H1 (cell line): Measurements from ENCODE around the gene CRYGS. TPM values are rescaled to one million over a fixed set of nuclear protein-coding genes. Genes with fewer than 3 reads are reported as not detected.

ENCODE experiments used
- CTCF ChIA-PET: fragments of 300-600 bp; sonication (Branson Sonifier 250); formaldehyde crosslinking; loops from one replicate; lab custom pipeline; 2021; ENCODE audit not compliant: partially characterized antibody; lab: Charles Lee
- POLR2A ChIA-PET: fragments of 300-600 bp; sonication (Branson Sonifier 250); formaldehyde crosslinking; loops from one replicate; lab custom pipeline; 2021; ENCODE audit warnings: inconsistent platforms; ENCODE audit not compliant: partially characterized antibody; lab: Charles Lee
- DNase-seq, 2 experiments: peaks; one replicate each; pipeline versions ENCODE4 v3.0.0 to v3.0.0-alpha.2; 2010 to 2022; ENCODE audit warnings: low spot score in 2 of 2, low read depth in 1 of 2, mixed read lengths in 1 of 2
- FAIRE-seq: peaks from 2 replicates; lab custom pipeline; 2011; peaks lifted over from hg19 to GRCh38; lab: Jason Lieb, UNC
- H2AFZ ChIP-seq: 2 replicates; pipeline ENCODE4 v1.8.1; 2012; ENCODE audit warnings: low read length, inconsistent platforms
- H2AK5ac ChIP-seq: 2 replicates; pipeline ENCODE4 v1.6.1; 2013; ENCODE audit warnings: low read depth, low read length
- H2BK120ac ChIP-seq: replicated peaks from 2 replicates; pipeline ENCODE3; 2013; ENCODE audit warnings: low read depth, low read length, inconsistent platforms
- H2BK12ac ChIP-seq: 2 replicates; pipeline ENCODE4 v1.6.1; 2013; ENCODE audit warnings: low read depth, low read length
- H2BK15ac ChIP-seq: 2 replicates; pipeline ENCODE4 v1.6.1; 2013; ENCODE audit warnings: low read length
- H2BK20ac ChIP-seq: 2 replicates; pipeline ENCODE4 v1.6.1; 2013; ENCODE audit warnings: low read length
- H2BK5ac ChIP-seq: 2 replicates; pipeline ENCODE4 v1.6.1; 2013; ENCODE audit warnings: low read depth, low read length
- H3K14ac ChIP-seq: 2 replicates; pipeline ENCODE4 v1.6.1; 2013; ENCODE audit warnings: inconsistent platforms; ENCODE audit not compliant: insufficient read length
- H3K18ac ChIP-seq: 2 replicates; pipeline ENCODE4 v1.6.1; 2013; ENCODE audit warnings: low read length; ENCODE audit errors: extremely low read depth
- H3K23ac ChIP-seq: 2 replicates; pipeline ENCODE4 v1.6.1; 2013; ENCODE audit warnings: inconsistent platforms; ENCODE audit not compliant: insufficient read length
- H3K23me2 ChIP-seq: 2 replicates; pipeline ENCODE4 v1.6.1; 2013; ENCODE audit warnings: low read depth, low read length
- H3K27ac ChIP-seq: 2 replicates; pipeline ENCODE4 v1.6.1; 2011; ENCODE audit warnings: low read depth, low read length, inconsistent platforms
- H3K27me3 ChIP-seq, 4 experiments: replicated peaks in 1 of 4; 1 replicate in 1 of 4; 2 replicates in 3 of 4; pipeline versions ENCODE4 v1.6.1 to v1.8.1; 2011 to 2013; ENCODE audit warnings: low read length in 3 of 4, mild to moderate bottlenecking in 3 of 4, inconsistent platforms in 2 of 4, mixed read lengths in 2 of 4, moderate library complexity in 1 of 4; ENCODE audit not compliant: control insufficient read depth in 3 of 4, insufficient read depth in 3 of 4; ENCODE audit errors: extremely low read depth in 1 of 4
- H3K36me3 ChIP-seq, 4 experiments: 2 replicates each; pipeline versions ENCODE4 v1.6.1 to v1.8.1; 2011 to 2013; ENCODE audit warnings: mild to moderate bottlenecking in 4 of 4, low read length in 3 of 4, moderate library complexity in 2 of 4, control low read depth in 1 of 4, inconsistent platforms in 1 of 4; ENCODE audit not compliant: insufficient read depth in 4 of 4, control insufficient read depth in 2 of 4
- H3K4ac ChIP-seq: replicated peaks from 2 replicates; pipeline ENCODE3; 2013; ENCODE audit warnings: low read length, low read depth, mixed read lengths, inconsistent platforms; ENCODE audit not compliant: insufficient read length
- H3K4me1 ChIP-seq, 4 experiments: replicated peaks in 1 of 4; 1 replicate in 1 of 4; 2 replicates in 3 of 4; pipeline versions ENCODE4 v1.6.1 to v1.8.1; 2011 to 2013; ENCODE audit warnings: low read length in 3 of 4, inconsistent platforms in 2 of 4, mixed read lengths in 1 of 4; ENCODE audit not compliant: insufficient read depth in 4 of 4, control insufficient read depth in 3 of 4
- H3K4me2 ChIP-seq, 2 experiments: 2 replicates each; pipeline versions ENCODE4 v1.6.1 to v1.8.1; 2011 to 2013; ENCODE audit warnings: low read depth in 2 of 2, low read length in 2 of 2, control low read depth in 1 of 2, inconsistent platforms in 1 of 2, mild to moderate bottlenecking in 1 of 2; ENCODE audit not compliant: insufficient read depth in 1 of 2
- H3K4me3 ChIP-seq, 4 experiments: fragments of 200-600, 300-600 bp in 1 of 4; sonication (generic), shearing (Covaris generic), sonication (Bioruptor Twin) in 1 of 4; 2 replicates each; pipeline versions ENCODE4 v1.5.1 to v1.8.1; 2011 to 2016; ENCODE audit warnings: low read length in 4 of 4, low read depth in 3 of 4, control low read depth in 2 of 4, inconsistent platforms in 2 of 4, mild to moderate bottlenecking in 2 of 4, mixed read lengths in 1 of 4, moderate library complexity in 1 of 4; ENCODE audit not compliant: insufficient read depth in 2 of 4; ENCODE audit errors: extremely low read depth in 1 of 4
- H3K56ac ChIP-seq: replicated peaks from 2 replicates; pipeline ENCODE3; 2013; ENCODE audit warnings: low read depth, mild to moderate bottlenecking, mixed read lengths, low read length, inconsistent platforms; ENCODE audit not compliant: insufficient read length
- H3K79me1 ChIP-seq: 2 replicates; pipeline ENCODE4 v1.6.1; 2013; ENCODE audit warnings: low read depth, low read length, control low read depth
- H3K79me2 ChIP-seq, 2 experiments: 2 replicates each; pipeline versions ENCODE4 v1.6.1 to v1.8.1; 2012 to 2013; ENCODE audit warnings: low read length in 2 of 2, mild to moderate bottlenecking in 2 of 2, inconsistent platforms in 1 of 2; ENCODE audit not compliant: insufficient read depth in 2 of 2, control insufficient read depth in 1 of 2
- H3K9ac ChIP-seq, 4 experiments: replicated peaks in 1 of 4; 1 replicate in 1 of 4; 2 replicates in 3 of 4; pipeline versions ENCODE4 v1.6.1 to v1.8.1; 2011 to 2013; ENCODE audit warnings: low read depth in 3 of 4, low read length in 3 of 4, control low read depth in 2 of 4, mild to moderate bottlenecking in 2 of 4, moderate library complexity in 2 of 4, inconsistent platforms in 1 of 4; ENCODE audit errors: extremely low read depth in 1 of 4
- H3K9me3 ChIP-seq, 2 experiments: 2 replicates each; pipeline versions ENCODE4 v1.6.1 to v1.8.1; 2012 to 2013; ENCODE audit warnings: mild to moderate bottlenecking in 2 of 2, moderate library complexity in 2 of 2, control low read depth in 1 of 2, inconsistent platforms in 1 of 2, low read depth in 1 of 2, low read length in 1 of 2, mixed read lengths in 1 of 2; ENCODE audit not compliant: insufficient read depth in 2 of 2
- H4K20me1 ChIP-seq, 2 experiments: replicated peaks in 1 of 2; 2 replicates each; pipeline versions ENCODE3 to v1.8.1; 2011 to 2013; ENCODE audit warnings: inconsistent platforms in 2 of 2, low read length in 2 of 2, mild to moderate bottlenecking in 1 of 2; ENCODE audit not compliant: insufficient read depth in 2 of 2, control insufficient read depth in 1 of 2
- H4K5ac ChIP-seq: 2 replicates; pipeline ENCODE4 v1.6.1; 2013; ENCODE audit warnings: low read length, low read depth, mixed read lengths, inconsistent platforms; ENCODE audit not compliant: insufficient read length
- H4K8ac ChIP-seq: 2 replicates; pipeline ENCODE4 v1.8.0; 2013; ENCODE audit warnings: mild to moderate bottlenecking, moderate library complexity, low read length, inconsistent platforms; ENCODE audit not compliant: insufficient read depth; ENCODE audit errors: extremely low read depth
- H4K91ac ChIP-seq: replicated peaks from 2 replicates; pipeline ENCODE3; 2013; ENCODE audit warnings: low read length, mixed read lengths, inconsistent platforms; ENCODE audit not compliant: insufficient read length
- ASH2L ChIP-seq: fragments of 200-600, 300-600 bp; sonication (generic); IDR thresholded peaks from one replicate; pipeline ENCODE4 v1.7.1; 2017; ENCODE audit warnings: low read length
- ATF3 ChIP-seq: IDR thresholded peaks from 2 replicates; pipeline ENCODE4 v1.6.1; 2011; ENCODE audit warnings: low read depth, mild to moderate bottlenecking, low read length; ENCODE audit not compliant: insufficient read depth
- CTBP2 ChIP-seq: IDR thresholded peaks from 2 replicates; pipeline ENCODE4 v1.7.0; 2011; ENCODE audit warnings: borderline replicate concordance, mild to moderate bottlenecking, moderate library complexity, mixed read lengths, low read length; ENCODE audit not compliant: insufficient read depth, insufficient read length
- E2F6 ChIP-seq: IDR thresholded peaks from 2 replicates; pipeline ENCODE4 v1.6.1; 2012; ENCODE audit warnings: inconsistent platforms
- POLR2AphosphoS5 ChIP-seq: IDR thresholded peaks from 2 replicates; pipeline ENCODE4 v1.6.1; 2011; ENCODE audit warnings: low read depth, low read length
- RNF2 ChIP-seq: fragments of 200-900, 300-1000 bp; sonication (generic); IDR thresholded peaks from 2 replicates; pipeline ENCODE4 v1.7.1; 2016; ENCODE audit warnings: borderline replicate concordance, low read depth, mild to moderate bottlenecking, antibody characterized with exemption, low read length; ENCODE audit not compliant: poor library complexity, severe bottlenecking; ENCODE audit errors: missing control alignments
- SIRT6 ChIP-seq: IDR thresholded peaks from one replicate; pipeline ENCODE4 v1.7.1; 2012; ENCODE audit warnings: low read length, inconsistent platforms
- SP2 ChIP-seq: IDR thresholded peaks from 2 replicates; pipeline ENCODE4 v1.6.1; 2012; ENCODE audit warnings: mild to moderate bottlenecking, low read length, inconsistent platforms
- TBP ChIP-seq: IDR thresholded peaks from 2 replicates; pipeline ENCODE4 v1.6.1; 2011; ENCODE audit warnings: low read depth, low read length, improper control_type of control experiment
- WGBS, 2 experiments: shearing (Covaris generic) in 1 of 2; methylation state at CpG; one replicate each; pipeline versions ENCODE4 v1.1.6 to v1.1.7; 2013 to 2015; ENCODE audit warnings: low lambda C conversion rate in 2 of 2, mixed read lengths in 2 of 2, inconsistent platforms in 1 of 2, low coverage in 1 of 2, missing lambda C conversion rate in 1 of 2; ENCODE audit not compliant: insufficient replicate concordance in 2 of 2, insufficient coverage in 1 of 2, insufficient read length in 1 of 2; ENCODE audit errors: extremely low coverage in 1 of 2, missing lambda C conversion rate in 1 of 2; 5-methylcytosine and 5-hydroxymethylcytosine counted together
- polyA plus RNA-seq, 7 experiments: library from polyadenylated mRNA; depleted of rRNA in 3 of 7; stranded (reverse) in 5 of 7; unstranded in 2 of 7; fragments of >200 nt in 5 of 7; fragments of 200-250 nt in 2 of 7; gene quantifications; 1 replicate in 5 of 7; 2 replicates in 1 of 7; 4 replicates in 1 of 7; pipeline versions ENCODE4 v1.2.1 to v1.2.3, GENCODE V29; 2011 to 2013; ENCODE audit warnings: missing spikeins in 2 of 7, mixed read lengths in 2 of 7
- total RNA-seq: library from RNA; stranded (reverse); fragmentation: NEBNext Ultra II Directional; extraction: Animal tissue kit (Norgen Biotek cat#: 25700); gene quantifications from 2 replicates; pipeline ENCODE4 v1.2.1, GENCODE V29; 2021

Gene CRYGS
- total and polyA plus RNA-seq, 2 of the 8 experiments (the other 6 are each of a cell fraction or from before 2014, with no cell fraction given): 1.5 to 1.8 TPM

- Histone ChIP-seq H3K9ac (no peak overlapping the region), H2AFZ (no peak overlapping the region), H3K36me3 (no peaks in the 10 kb centered on the region), H2AK5ac (no peak overlapping the region), H2BK5ac (no peak overlapping the region), H3K27me3 (no peaks in the 10 kb centered on the region; a peak in 1 of 7 replicates), H4K8ac (no peak overlapping the region), H3K4me1 (peaks cover 0 to 3% (median 2%) of the 10 kb centered on the region in 4 experiments; a peak in 2 of 7 replicates), H2BK120ac (no peak overlapping the region), H4K91ac (no peak overlapping the region), H3K27ac (no peak overlapping the region), H3K14ac (no peak overlapping the region), H3K23me2 (no peaks in the 10 kb centered on the region), H2BK15ac (no peak overlapping the region), H3K4me3 (no peak overlapping the region), H3K79me1 (no peaks in the 10 kb centered on the region), H2BK12ac (no peak overlapping the region), H3K4ac (no peak overlapping the region), H4K20me1 (no peaks in the 10 kb centered on the region), H2BK20ac (no peak overlapping the region), H3K79me2 (no peaks in the 10 kb centered on the region), H3K9me3 (no peaks in the 10 kb centered on the region), H3K4me2 (no peak overlapping the region), H3K56ac (no peak overlapping the region), H3K18ac (no peak overlapping the region), H4K5ac (no peak overlapping the region), H3K23ac (no peak overlapping the region)
- ChIA-PET CTCF (interaction anchor here (0.6 kb wide), 1 partner anchor 251 kb away, joined by 3 read pairs; no protein-coding TSS in a partner anchor), POLR2A (interaction anchor here (2.0 kb wide), 1 partner anchor 277 kb away, joined by 5 read pairs; the partner anchor contains the start of gene EIF4A2)
- 88% methylated on average over 3 of the region's 3 CpGs; no CpG with 5 or more reads in 1 of the 2 experiments for WGBS, 2 experiments
- DNase-seq: no peak
- TF ChIP-seq POLR2AphosphoS5 (no peak), ASH2L (no peak), SIRT6 (no peak), CTBP2 (no peak), ATF3 (no peak), SP2 (no peak), TBP (no peak), E2F6 (no peak), RNF2 (no peak)
- FAIRE-seq: no peak
Measured at GRCh38 chr3:186506191-186506739, 37.9 kb downstream of the CRYGS start.
